Endometrium (tissue), 2 donors: ENCODE measurements around the gene GJA5.
"Not testable (repeated sequence)": the region's sequence is repeated elsewhere in the genome, so short reads cannot be mapped to it uniquely, and the experiment has no call there.

Experiments used
- FAIRE-seq: peaks from 2 replicates; lab custom pipeline; 2012; peaks lifted over from hg19 to GRCh38; lab: Jason Lieb, UNC
- donor health status: control.
- donor health status: control.

GJA5 gene

GRCh38 chr1:147762233-147763024, 2.0 kb upstream of the GJA5 start:
- no peak for FAIRE-seq

DNA sequence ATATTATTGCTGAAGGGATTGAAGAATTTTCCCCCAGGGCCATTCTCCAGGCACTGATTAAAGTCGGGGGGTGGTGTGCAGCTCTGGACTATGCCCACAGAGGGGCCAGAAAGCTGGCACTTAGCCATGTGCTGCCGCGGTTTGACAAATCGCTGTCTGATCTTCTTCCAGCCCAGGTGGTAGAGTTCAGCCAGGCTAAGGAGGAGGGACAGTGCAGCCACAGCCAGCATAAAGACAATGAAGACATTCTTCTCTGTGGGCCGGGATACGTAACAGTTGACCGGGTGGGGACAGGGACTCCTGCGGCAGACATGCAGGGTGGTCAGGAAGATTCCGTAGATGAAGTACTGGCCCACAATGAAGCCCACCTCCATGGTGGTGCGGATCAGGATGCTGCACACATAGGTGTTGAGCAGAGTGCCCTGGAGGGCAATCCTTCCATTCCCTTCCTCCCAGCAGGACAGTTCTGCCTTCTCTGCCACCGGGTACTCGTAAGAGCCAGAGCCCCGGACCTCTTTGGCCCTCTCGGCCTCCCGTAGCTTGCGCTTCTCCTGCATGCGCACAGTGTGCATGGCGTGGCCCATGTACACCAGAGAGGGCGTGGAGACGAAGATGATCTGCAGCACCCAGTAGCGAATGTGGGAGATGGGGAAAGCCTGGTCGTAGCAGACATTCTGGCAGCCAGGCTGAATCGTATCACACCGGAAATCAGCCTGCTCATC, 1.9 kb downstream of the GJA5 start:
- no peak for FAIRE-seq

DNA sequence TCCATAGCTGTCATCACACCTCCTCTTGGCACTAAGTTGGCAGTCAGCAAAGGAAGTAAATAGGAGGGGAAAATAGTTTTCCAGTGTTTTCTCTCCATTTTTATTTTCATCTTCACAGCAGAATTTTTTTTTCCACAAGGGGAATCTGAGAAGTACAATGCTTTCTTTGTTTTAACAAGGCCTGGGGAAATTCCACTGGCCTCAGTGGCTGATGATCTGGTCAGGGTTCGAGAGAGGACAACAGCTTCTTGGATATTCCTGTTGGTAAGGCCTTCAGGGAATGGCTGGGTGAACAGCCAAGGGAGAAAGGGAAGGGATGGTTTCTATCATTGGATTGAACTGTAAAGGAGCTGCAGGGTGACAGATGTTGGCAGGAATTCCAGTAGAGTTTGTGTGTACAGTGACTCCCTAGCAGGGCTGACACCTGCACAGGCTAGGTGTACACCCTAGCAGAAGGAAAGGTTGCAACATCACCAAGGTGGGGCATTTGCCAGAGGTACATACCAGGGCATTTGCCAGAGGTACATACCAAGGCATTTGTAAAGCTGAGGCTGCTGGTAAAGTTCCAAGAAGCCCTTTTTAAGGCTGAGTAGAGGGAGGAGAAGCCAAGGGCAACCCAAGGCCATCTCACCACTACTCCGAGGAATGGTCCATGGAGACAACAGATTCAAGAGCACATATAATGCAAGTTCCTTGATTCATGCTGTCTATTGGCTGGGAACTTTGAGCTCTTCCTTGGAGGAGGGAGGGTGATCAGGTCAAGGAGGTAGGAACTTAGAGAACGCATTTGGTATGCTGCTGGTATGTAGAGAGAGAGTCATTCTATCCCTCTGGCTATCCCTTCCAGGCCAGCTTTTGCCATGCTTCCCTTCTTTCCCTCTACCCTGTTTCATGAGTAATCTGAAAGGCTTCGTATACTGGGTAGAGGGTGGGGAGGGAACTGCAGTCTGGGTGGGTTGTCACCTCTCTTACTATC, 3.1 kb downstream of the GJA5 start:
- no peak for FAIRE-seq

- FAIRE-seq, result no peak
Observed at GRCh38 chr1:147756341-147756740, 4.1 kb downstream of the GJA5 start.

DNA sequence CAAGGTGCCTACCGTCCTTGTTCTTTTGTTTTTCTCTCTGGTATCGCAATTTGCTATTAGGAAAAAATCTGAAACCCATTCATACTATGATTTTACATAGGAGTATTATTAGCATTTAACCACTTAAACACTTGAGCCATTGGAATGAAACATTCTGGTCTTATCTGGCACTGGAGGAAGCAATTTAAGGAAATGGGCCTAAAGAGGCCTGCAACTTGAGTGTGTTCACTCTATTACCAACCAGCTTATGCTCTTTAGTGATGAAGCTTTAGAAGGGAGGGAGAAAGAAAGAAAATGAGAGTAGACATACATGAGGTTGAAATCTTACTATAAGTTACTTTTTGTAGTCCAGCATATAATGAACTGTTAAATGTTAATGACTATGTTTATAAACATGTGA, 5.7 kb downstream of the GJA5 start:
- FAIRE-seq, result no peak

DNA sequence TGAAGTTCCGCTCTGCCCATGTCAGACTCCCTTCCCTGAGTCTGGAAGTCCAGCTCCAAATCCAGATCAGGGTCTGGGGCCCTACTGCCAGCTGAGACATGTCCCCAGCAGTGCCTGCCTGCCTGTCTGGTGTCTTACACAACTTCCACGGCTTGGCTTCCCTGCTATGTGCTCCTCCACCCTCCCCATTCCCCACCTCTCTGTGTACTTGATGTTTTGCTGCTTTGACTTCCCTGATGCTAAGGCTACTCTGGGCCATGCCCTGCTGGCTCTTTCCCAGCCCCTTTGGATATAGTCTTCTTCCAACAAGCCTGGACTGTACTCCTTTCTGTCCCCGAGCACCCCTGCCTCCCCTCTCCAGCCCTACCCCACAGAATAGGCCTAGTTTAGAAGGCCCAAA, 7.3 kb downstream of the GJA5 start:
- no peak for FAIRE-seq

DNA sequence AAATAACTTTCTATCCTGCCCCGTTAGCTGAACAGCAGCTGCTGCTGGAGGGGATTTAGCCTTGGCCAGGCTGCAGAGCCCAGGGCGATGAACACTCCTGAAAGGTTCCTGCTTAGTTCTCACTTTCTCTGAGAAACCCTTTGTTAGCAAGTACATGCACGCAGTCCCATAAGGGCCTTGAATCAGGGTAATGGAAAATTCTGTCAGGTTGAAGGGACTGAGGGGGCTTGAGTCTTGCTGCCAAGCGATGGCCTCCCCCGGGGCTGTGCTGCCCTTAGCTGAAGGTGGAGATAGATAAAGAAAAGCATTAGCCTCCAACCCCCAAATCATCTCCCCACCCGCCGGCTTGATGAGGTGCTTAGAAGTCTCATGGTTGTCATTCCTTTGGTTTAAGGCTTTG, 7.9 kb downstream of the GJA5 start:
- FAIRE-seq, result no peak

DNA sequence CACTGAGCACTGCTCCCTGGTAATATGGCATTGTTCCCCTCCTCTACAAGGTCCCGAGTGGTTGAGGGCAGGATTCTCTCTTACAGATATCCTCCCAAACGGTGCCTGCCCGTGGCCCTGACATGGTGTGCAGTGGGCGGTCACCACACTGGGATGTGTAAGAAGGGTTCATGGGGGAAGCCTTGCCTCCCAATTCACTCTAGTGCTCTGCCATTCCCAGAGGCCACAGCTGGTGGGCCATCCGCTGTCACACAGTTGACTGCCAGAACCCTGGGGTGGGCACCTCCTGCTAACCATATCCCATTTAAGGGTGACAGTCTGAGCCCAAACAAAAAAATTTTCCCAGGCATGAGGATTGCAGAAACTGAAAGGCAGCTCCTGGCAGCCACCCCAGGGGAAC, 9.1 kb downstream of the GJA5 start:
- no peak for FAIRE-seq

- no peak for FAIRE-seq
Observed at GRCh38 chr1:147750618-147751217, 9.7 kb downstream of the GJA5 start.

- no peak for FAIRE-seq
Observed at GRCh38 chr1:147749792-147750191, 10.6 kb downstream of the GJA5 start.

DNA sequence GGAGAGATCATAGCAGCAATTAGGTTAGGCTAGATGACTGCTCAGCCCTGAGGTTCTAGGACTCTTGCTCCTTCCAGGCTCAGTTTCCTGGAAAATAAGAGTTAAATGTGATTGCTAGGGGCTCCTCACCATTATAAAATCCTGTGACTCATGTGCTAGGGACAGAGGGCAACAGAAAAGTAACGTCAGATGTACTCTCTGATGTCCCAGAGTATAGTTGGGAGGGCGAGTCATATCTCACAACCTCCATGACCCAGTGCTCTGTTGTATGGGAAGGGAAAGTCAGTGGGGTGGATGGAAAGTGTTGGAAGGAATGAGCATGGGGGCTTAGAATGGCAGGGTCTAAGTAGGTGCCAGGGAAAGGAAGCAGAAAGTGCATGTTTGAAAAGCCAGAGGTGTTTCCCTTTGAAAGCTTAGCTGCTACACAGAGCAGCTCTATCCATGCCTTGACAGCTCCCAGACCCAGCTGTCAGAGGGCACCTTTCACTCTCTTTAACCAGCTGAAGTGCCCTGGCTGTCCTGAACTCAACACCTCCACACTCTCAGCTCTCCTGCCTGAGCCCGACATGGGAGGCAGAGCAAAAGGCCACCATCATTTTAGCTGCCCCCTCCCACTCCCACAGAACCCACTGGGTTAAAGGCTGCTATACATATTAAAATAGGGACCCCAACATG, 11.6 kb downstream of the GJA5 start:
- FAIRE-seq, result no peak

GRCh38 chr1:147747966-147748365, 12.4 kb downstream of the GJA5 start:
- no peak for FAIRE-seq

DNA sequence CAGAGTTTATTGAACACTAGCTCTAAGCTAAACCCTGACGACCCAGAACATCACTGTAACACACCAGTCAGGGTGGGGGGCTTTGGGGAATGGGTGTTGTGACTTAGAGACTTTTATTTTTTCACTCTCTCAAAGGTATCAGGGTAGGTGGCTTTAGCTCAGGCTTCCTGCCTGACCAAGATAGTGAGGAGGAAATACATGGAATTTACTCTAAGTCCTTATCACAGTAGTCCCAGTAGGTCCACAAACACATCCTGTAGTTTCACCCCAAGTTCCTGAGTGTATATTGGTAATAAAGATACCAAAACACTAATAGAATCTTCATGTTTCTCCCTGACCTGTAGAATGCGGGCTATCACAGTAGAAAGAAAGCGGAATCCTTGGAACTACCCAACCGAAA, 15.1 kb downstream of the GJA5 start:
- FAIRE-seq, result no peak

DNA sequence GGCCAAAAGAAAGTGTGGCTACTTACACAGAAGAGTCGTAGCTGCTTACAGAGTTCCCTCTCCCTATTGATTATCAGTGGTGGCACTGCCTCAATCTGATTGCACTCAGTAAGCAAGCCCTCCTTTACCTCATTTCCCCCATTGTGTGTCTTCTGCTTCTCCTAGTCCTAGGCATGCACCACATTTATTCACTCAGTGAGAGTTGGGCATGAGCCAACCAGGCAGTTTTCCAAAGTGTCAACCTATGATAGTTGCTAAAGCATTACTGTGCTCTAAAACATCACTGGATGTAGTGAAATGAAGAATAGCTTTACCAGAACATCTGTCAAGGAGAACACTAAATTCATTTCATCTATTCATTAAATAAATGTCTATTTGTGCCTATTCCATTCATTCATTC, 19.3 kb downstream of the GJA5 start:
- no peak for FAIRE-seq

- no peak for FAIRE-seq
Observed at GRCh38 chr1:147740391-147740790, 20.0 kb downstream of the GJA5 start.

DNA sequence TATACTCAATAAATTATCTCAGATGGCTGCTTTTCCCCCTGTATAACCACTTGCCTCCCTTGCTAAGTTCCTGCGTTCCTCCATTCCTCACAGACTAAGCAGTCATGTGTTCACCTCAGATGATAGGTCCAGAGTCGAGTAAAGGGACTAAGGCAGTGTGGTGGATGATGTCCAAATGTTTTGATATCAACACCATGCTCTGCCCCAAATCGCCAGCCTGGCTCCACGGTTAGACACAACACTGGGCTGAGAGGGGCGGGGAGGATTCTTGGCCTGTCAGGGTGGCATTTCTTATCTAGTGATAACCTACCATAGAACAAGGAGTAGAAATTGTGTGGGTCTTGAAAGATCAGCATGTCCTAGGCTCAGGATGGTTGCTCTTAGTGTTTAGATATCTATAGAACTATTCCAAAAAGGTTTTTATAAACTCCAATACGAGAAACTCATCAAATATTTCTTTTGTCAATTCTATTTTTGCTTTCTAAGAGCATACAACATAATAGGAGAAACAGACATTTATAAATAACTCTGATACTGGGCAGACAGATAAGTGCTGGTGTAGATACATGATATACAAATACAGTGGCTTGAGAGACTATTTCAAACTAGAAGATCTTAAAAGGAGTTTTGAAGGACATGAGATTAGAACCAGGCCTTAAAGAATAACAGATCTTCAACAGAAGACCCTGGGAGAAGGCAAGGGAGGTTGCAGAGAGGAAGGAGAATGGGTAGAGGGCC, 21.5 kb downstream of the GJA5 start:
- FAIRE-seq, result no peak

- no peak for FAIRE-seq
Observed at GRCh38 chr1:147738129-147738528, 22.3 kb downstream of the GJA5 start.

DNA sequence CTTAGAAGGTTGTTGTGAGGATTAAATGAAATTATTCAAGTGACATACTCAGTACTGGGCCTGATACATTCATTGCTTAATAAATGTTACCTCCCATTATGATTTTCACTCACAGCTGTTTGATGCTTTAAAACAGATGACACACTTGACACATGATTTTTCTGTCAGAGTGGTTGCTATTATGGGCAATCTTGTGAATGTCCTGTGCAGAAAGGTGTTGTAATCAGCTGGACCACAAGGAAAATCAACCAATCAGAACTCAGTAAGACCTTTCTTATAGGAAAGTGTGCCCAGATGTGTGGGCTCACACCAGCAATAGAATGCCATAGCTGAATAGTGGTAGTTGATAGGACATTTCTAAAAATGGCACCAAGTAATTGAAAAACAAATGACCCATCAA, 23.5 kb downstream of the GJA5 start:
- no peak for FAIRE-seq

DNA sequence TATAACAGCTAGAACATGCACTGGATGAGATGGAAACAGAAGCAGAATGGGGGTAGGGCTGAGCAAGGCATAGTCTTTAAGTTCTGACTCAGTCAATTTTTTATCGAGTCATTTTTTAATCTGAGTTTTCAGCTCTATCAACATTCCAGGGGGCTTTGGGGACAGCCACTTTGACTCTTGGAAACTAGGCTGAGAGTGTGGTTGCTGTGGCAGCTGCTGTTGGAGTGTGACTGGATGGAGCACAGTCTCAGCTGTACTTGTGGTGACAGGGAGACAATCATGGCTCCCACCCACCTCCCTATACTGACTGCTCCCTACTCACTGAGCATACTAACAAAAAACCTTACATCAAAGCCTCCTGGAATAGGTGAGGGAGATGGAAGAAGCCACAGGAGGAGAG, 25.0 kb downstream of the GJA5 start:
- FAIRE-seq, result no peak

DNA sequence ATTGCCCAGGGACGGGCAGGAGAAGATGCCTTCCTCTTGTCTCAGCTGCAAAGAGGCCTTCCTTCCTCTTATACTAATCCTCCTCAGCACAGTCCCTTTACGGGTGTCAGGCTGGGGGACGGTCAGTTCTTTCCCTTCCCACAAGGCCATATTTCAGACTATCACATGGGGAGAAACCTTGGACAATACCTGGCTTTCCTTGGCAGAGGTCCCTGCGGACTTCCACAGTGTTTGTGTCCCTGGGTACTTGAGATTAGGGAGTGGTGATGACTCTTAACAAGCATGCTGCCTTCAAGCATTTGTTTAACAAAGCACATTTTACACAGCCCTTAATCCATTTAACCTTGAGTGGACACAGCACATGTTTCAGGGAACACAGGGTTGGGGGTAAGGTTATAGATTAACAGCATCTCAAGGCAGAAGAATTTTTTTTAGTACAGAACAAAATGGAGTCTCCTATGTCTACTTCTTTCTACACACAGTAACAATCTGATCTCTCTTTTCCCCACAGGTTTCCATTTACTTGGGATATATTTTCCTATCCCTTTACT, 26.0 kb downstream of the GJA5 start:
- FAIRE-seq, result not testable (repeated sequence)

DNA sequence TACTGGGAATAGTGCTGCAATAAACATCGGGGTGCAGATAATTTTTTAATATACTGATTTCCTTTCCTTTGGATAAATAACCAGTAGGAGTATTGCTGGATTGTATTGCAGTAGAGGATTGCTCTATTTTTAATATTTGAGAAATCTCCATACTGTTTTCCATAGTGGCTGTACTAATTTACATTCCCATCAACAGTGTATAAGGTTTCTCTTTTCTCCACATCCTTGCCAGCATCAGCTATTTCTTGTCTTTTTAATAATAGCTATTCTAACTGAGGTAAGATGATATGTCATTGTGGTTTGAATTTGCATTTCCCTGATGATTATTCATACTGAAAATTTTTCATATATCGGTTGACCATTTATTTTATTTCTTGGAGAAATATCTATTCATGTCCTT, 31.1 kb downstream of the GJA5 start:
- no peak for FAIRE-seq
